Heart right ventricle (tissue), 16 donors: ENCODE results near the gene VDR. TPM values are rescaled to one million over a fixed set of nuclear protein-coding genes. Genes with fewer than 3 reads are reported as not detected.

Experiments
- ATAC-seq, 8 donors: fragments of 200-7000 bp; cut with Tn5 transposase; one replicate each; pipeline ENCODE4 v1.9.1; 2020; ENCODE audit warnings: mild to moderate bottlenecking in 8 of 8, moderate library complexity in 8 of 8, moderate number of reproducible peaks in 1 of 8
- DNase-seq, 2 donors: peaks; one replicate each; pipeline ENCODE4 v3.0.0-alpha.2; 2020
- H3K27ac ChIP-seq, 10 donors: fragments of 200-600 bp; sonication (generic) in 2 of 10; one replicate each; pipeline versions ENCODE4 v1.5.0 to v1.8.0; 2020 to 2022; ENCODE audit warnings: mild to moderate bottlenecking in 3 of 10
- H3K27me3 ChIP-seq, 7 donors: fragments of 200-600 bp; one replicate each; pipeline ENCODE4 v1.8.0; 2021 to 2022; ENCODE audit warnings: mild to moderate bottlenecking in 2 of 7
- H3K36me3 ChIP-seq, 9 donors: fragments of 200-600 bp; sonication (generic) in 1 of 9; one replicate each; pipeline versions ENCODE4 v1.5.0 to v1.8.0; 2020 to 2022; ENCODE audit warnings: mild to moderate bottlenecking in 2 of 9
- H3K4me1 ChIP-seq, 9 donors: fragments of 200-600 bp; sonication (generic) in 1 of 9; one replicate each; pipeline versions ENCODE4 v1.5.0 to v1.8.0; 2020 to 2022; ENCODE audit warnings: mild to moderate bottlenecking in 4 of 9
- H3K4me3 ChIP-seq, 10 donors: fragments of 200-600 bp; sonication (generic) in 2 of 10; one replicate each; pipeline versions ENCODE4 v1.5.0 to v1.8.0; 2020 to 2022; ENCODE audit warnings: mild to moderate bottlenecking in 7 of 10, moderate library complexity in 2 of 10
- H3K9me3 ChIP-seq, 11 donors: fragments of 200-600 bp in 10 of 11; sonication (generic) in 2 of 11; one replicate each; pipeline versions ENCODE4 v1.5.0 to v1.8.0; 2013 to 2022; ENCODE audit warnings: mild to moderate bottlenecking in 2 of 11, control low read depth in 1 of 11, moderate library complexity in 1 of 11
- WGBS, 2 donors: extraction: QIAGEN DNeasy Blood & Tissue Kit; methylation state at CpG; one replicate each; pipeline ENCODE4 v1.1.7; 2013; ENCODE audit warnings: inconsistent platforms in 1 of 2; 5-methylcytosine and 5-hydroxymethylcytosine counted together
- intact Hi-C, 10 donors: fragments of 100-400 bp; cut with DNase I; formaldehyde crosslinking; loops; one replicate each; pipeline versions ENCODE4 v1.11.1 to v1.14.2; 2022
- polyA plus RNA-seq, 2 donors: library from polyadenylated mRNA; stranded (reverse); fragments of 200-250 nt; gene quantifications; one replicate each; pipeline ENCODE4 v1.2.3, GENCODE V29; 2013
- total RNA-seq, 10 donors: library from RNA; stranded (reverse); fragmentation: NEBNext Ultra II Directional in 3 of 10; extraction: Animal tissue kit (Norgen Biotek cat#: 25700) in 3 of 10; gene quantifications; one replicate each; pipeline versions ENCODE4 v1.2.1 to v1.2.4, GENCODE V29; 2021 to 2023
- TF ChIP-seq, protein P1 (sequence below), 9 donors: fragments of 200-600 bp; sonication (generic) in 2 of 9; IDR thresholded peaks; one replicate each; pipeline versions ENCODE4 v1.5.0 to v1.8.0; 2021 to 2022; ENCODE audit warnings: antibody characterized with exemption in 9 of 9, mild to moderate bottlenecking in 5 of 9, moderate library complexity in 1 of 9
- donor health status: Arrhythmogenic right ventricular cardiomyopathy.
- donor health status: ischemic (EF 13 %, LVEDD 7.1; RV severe dilation, severe dysfunction).
- donor health status: healthy with polysubstance abuse.
- donor health status: DM: no; HTN: yes; CAD: no.
- donor health status: DM: no; HTN: no; CAD: no.
- donor health status: ischemic (EF 25% LVEDD 6.9; RV normal size, moderate dysfunction).
- donor health status: ischemic (EF 25% LVEDD 5.7; RV mildly dilated, moderate dysfunction).
- donor health status: healthy.
- donor health status: DM: yes; HTN: yes; CAD: no.
- donor health status: Ischemic cardiomyopathy.
- donor health status: ischemic (EF 35%, LVEDD 5.7; RV mildly dilated, moderate dysfunction).
- donor health status: nonischemic (EF 11% LVEDD 7.7; RV severe dilation, severe dysfunction).
- donor health status: DM: yes; HTN: yes; CAD: no.
- donor health status: PGD.
- donor health status: ischemic (EF 29% LVEDD 5.4; RV normal size, mild dysfunction).
- donor health status: nonischemic (EF 23%, LVEDD 6.1; RV moderate dilation, normal function).

The VDR gene
- total and polyA plus RNA-seq, 12 donors, result 0.08 to 3.0 (median 0.31) TPM

DNA sequence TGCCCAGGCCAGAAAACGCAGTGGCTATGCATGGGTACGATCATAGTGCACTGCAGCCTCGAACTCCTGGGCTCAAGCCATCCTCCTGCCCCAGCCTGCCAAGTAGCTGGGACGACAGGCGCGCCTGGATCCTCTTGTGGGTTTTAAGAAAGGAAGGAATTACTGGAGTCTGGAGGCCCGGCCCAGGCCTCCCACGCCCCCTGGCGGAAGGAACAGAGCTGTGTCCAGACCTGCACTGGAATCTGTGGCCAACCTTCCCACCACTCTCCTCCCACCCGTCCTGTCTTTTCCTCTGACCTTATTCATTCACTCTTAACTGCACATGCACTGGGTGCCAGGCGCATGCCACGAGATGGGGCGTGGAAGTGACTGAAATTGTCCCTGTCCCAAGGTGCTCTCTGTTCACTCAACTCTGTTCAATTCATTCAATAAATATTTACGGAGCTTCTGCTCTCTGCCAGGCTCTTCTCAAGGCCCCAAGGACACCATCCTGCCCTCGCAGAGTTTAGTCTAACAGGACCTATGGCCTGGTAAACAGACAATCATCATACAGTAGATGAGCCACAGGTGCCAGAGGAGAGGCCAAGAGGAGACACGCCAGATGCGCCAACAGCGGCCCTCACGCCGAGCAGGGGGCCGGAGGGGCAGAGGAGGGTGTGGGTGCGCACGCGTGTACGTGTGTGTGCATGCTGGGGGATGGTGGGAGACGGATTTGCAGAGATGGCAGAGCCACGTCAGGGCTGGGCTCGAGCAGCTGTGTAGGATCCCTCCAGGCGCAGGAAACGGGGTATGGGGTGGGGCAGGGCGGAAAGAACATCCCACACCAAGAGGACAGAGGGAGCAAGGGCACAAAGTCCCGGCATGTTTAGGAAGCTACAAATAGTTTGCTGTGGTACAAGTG lies 44.9 kb upstream of the VDR start:
- 56% methylated on average over 32 of the region's 32 CpGs for WGBS, 2 donors
- ATAC-seq, result peak; percentile 80 to 93 (median 88)
- intact Hi-C loops, result loop anchor here in 8 of 10 donors (2.0 to 10.0 kb wide), 7 partner anchors 42 to 235 kb away; partner anchors contain the start of gene VDR (in 2 of the 8)

DNA sequence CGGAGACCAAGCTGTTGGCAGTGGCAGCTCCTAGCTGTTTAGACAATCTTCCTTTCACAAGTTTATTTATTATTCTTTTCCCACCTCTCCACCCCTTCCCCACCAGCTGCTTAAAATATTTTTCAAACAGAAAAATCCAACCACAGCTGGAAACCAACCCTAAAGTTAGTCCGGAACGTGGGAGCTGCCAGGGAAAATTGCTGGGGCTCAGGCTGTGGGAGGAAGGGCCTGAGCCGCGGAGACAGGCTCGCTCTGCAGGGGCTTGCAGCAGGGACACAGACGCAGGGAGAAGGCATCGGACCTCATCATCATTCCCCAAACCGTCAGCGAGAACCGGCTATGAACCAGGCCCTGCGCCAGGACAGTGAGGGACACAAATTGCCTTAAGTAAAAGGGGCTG lies 42.5 kb upstream of the VDR start:
- H3K27ac ChIP-seq, result no peak overlapping the region
- peaks cover 0 to 14% (median 4%) of the 10 kb centered on the region in 9 donors for H3K4me1 ChIP-seq
- intact Hi-C loops, result loop anchor here in 4 of 10 donors (5.0 to 10.0 kb wide), 4 partner anchors 40 to 233 kb away; no protein-coding TSS in a partner anchor
- peaks cover 0 to 15% (median 6%) of the 10 kb centered on the region in 7 donors for H3K27me3 ChIP-seq
- no peaks in the 10 kb centered on the region for H3K9me3 ChIP-seq
- ATAC-seq, result no peak
- TF ChIP-seq, protein P1, sequence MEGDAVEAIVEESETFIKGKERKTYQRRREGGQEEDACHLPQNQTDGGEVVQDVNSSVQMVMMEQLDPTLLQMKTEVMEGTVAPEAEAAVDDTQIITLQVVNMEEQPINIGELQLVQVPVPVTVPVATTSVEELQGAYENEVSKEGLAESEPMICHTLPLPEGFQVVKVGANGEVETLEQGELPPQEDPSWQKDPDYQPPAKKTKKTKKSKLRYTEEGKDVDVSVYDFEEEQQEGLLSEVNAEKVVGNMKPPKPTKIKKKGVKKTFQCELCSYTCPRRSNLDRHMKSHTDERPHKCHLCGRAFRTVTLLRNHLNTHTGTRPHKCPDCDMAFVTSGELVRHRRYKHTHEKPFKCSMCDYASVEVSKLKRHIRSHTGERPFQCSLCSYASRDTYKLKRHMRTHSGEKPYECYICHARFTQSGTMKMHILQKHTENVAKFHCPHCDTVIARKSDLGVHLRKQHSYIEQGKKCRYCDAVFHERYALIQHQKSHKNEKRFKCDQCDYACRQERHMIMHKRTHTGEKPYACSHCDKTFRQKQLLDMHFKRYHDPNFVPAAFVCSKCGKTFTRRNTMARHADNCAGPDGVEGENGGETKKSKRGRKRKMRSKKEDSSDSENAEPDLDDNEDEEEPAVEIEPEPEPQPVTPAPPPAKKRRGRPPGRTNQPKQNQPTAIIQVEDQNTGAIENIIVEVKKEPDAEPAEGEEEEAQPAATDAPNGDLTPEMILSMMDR (IDR thresholded peaks at IDR 0.05), result no peak
- H3K36me3 ChIP-seq, result no peaks in the 10 kb centered on the region
- H3K4me3 ChIP-seq, result no peak overlapping the region
- 72 to 75% methylated on average over 12 of the region's 12 CpGs for WGBS, 2 donors
- DNase-seq, result no peak

More for the DNA sequence above, 44.9 kb upstream of the VDR start:
- H3K27me3 ChIP-seq, result peaks cover 0 to 4% (median 0%) of the 10 kb centered on the region in 7 donors
- no peaks in the 10 kb centered on the region for H3K36me3 ChIP-seq
- peaks cover 0 to 14% (median 4%) of the 10 kb centered on the region in 9 donors for H3K4me1 ChIP-seq
- peak; percentile 63 to 79 for DNase-seq
- no peak overlapping the region for H3K4me3 ChIP-seq
- TF ChIP-seq, protein P1 (IDR thresholded peaks at IDR 0.05), result peak; percentile 74 to 90 (median 86)
- no peak overlapping the region for H3K27ac ChIP-seq
- no peaks in the 10 kb centered on the region for H3K9me3 ChIP-seq

DNA sequence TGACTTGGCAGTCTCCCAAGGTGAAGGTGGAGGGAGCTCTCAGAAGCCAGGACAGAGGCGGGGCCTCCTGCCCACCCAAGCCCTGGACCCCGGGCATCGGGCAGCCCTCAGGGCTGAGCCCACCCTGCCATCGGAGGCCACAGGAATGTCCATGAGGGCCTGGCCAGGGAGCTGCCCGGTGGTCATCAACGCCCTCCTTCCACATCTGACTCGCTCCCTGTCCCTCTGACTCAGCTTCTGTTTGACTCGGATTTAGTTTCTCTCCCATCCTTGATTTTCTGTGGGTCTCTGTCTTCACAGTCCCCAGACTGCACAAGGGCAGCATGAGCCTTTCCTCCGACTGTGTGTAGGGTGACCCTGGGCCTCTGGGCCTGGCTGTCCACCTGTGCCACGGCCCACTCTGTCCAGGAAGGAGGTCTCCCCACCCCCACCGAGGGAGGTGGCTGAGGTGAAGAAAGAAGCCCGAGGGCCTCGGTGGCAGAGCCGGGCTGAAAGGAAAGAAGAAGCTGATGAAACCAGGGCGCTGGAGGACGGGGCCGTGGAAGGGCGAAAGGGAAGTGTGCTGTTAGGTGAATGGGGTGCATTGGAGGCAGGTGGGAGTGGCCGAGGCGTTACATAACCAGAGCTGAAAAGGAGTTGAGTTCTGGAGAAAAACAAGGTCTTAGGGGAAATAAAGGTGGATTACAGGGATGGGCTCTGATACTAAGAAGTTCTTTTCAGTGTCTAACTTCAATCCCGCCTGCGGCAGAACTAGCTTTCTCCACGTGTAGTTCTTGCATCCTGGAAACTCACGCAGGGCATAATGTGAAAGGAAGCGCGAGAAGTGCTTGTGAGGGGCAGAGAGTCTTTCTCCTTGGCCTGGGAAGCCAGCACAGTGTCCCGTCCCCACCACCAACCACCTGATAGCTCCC lies 41.9 kb upstream of the VDR start:
- TF ChIP-seq, protein P1 (IDR thresholded peaks at IDR 0.05), result no peak
- Histone ChIP-seq H3K27me3 (peaks cover 0 to 22% (median 13%) of the 10 kb centered on the region in 7 donors), H3K4me1 (peaks cover 0 to 18% (median 4%) of the 10 kb centered on the region in 9 donors), H3K36me3 (no peaks in the 10 kb centered on the region), H3K27ac (no peak overlapping the region), H3K9me3 (no peaks in the 10 kb centered on the region), H3K4me3 (no peak overlapping the region)
- 74 to 77% methylated on average over 27 of the region's 27 CpGs for WGBS, 2 donors
- intact Hi-C loops, result loop anchor here in 4 of 10 donors (5.0 to 10.0 kb wide), 4 partner anchors 39 to 232 kb away; no protein-coding TSS in a partner anchor
- no peak for DNase-seq
- no peak for ATAC-seq

DNA sequence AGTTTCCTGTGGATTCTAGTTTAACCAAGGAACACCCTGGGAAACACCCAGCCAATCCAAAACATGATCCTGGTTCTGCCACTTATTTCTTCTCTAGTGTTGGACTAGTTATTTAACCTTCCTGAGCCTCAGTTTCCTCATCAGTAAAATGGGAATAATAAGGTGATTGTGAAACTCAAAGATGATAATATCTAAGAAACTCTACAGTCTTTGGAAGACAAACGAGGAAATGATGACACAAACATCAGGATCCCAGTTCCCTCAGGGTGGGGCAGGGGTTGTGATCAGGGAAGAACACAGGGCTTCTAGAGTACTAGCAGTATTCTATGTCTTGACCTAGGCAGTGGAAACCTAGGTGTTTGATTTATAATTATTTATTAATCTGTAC lies 40.5 kb upstream of the VDR start:
- no peak for DNase-seq

More for the DNA sequence above, 40.5 kb upstream of the VDR start:
- no peak for ATAC-seq
- 67 to 72% methylated on average over 1 of the region's 1 CpG for WGBS, 2 donors
- intact Hi-C loops, result loop anchor here in 4 of 10 donors (5.0 to 10.0 kb wide), 4 partner anchors 38 to 231 kb away; no protein-coding TSS in a partner anchor
- Histone ChIP-seq H3K27ac (no peak overlapping the region), H3K27me3 (peaks cover 0 to 32% (median 18%) of the 10 kb centered on the region in 7 donors), H3K4me3 (no peak overlapping the region), H3K36me3 (no peaks in the 10 kb centered on the region), H3K9me3 (no peaks in the 10 kb centered on the region), H3K4me1 (peaks cover 0 to 18% (median 4%) of the 10 kb centered on the region in 9 donors)
- TF ChIP-seq, protein P1 (IDR thresholded peaks at IDR 0.05), result no peak
